ENCODE measurements around the gene MFSD12. TPM values are rescaled to one million over a fixed set of nuclear protein-coding genes. Genes with fewer than 3 reads are reported as not detected.

MFSD12 gene
- total and polyA plus RNA-seq, 2 of the 8 experiments (the other 6 are each of a cell fraction or from before 2014, with no cell fraction given) = 59.6 to 71.3 TPM

DNA sequence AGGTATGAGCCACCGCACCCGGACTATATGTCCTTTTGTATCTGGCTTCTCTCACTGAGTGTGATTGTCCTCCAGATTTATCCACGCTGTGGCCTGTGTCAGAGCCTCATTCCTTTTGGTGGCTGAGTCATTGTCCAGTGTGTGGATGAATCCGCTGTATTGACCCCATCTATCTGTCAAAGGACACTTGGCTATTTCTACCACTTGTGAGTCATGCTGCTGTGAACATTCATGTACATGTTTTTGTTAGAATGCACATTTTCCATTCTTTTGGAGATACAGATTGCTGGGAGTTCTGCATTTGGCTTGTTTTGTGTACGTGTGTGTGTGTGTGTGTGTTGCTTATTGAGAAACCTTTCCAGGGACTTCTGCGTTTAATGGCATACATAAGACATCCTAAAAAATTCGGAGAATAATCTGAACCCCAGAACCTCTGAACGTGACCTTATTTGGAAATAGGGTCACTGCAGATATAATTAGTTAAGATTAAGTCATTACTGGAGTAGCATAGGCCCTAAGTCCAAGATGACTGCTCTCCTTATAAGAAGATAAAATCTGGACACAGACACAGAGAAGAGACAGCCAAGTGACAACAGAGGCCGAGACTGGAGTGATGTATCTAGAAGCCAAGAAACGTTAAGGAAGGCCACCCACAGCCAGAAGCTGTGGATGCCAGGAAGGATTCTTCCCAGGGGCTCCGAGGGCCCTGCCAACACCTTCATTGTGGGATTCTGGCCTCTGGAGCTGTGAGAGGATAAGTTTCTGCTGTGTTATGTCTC is 23.0 kb upstream of the MFSD12 start:
- H3K18ac ChIP-seq (ENCODE audit: extremely low read depth, low read length) = no peak overlapping the region
- H3K4ac ChIP-seq (replicated peaks; ENCODE audit: insufficient read length, low read depth, low read length) = no peak overlapping the region
- peaks cover 4 to 9% (median 4%) of the 10 kb centered on the region in 4 experiments; a peak in 6 of 7 replicates for H3K27me3 ChIP-seq (replicated peaks in 1 of 4; ENCODE audit: control insufficient read depth in 3 of 4, extremely low read depth in 1 of 4, insufficient read depth in 3 of 4, low read length in 3 of 4)
- no peak overlapping the region for H2BK120ac ChIP-seq (replicated peaks; ENCODE audit: low read depth, low read length)
- H4K20me1 ChIP-seq (replicated peaks in 1 of 2; ENCODE audit: control insufficient read depth in 1 of 2, insufficient read depth in 2 of 2, low read length in 2 of 2) = peaks cover 0 to 4% of the 10 kb centered on the region in 2 experiments
- no peak overlapping the region for H3K4me3 ChIP-seq (ENCODE audit: extremely low read depth in 1 of 4, insufficient read depth in 2 of 4, low read depth in 3 of 4, low read length in 4 of 4)
- no peak for FAIRE-seq
- ChIA-PET POLR2A (ENCODE audit: partially characterized antibody) (interaction anchor here (0.7 kb wide), 1 partner anchor 38 kb away, joined by 3 read pairs; no protein-coding TSS in a partner anchor), CTCF (ENCODE audit: partially characterized antibody) (interaction anchor here (0.6 to 2.9 kb wide), 6 partner anchors 10 to 1744 kb away, joined by 3 to 13 read pairs (median 4); partner anchors contain the start of gene PLIN5)
- H3K36me3 ChIP-seq (ENCODE audit: control insufficient read depth in 2 of 4, insufficient read depth in 4 of 4, low read length in 3 of 4) = no peaks in the 10 kb centered on the region
- H3K79me2 ChIP-seq (ENCODE audit: control insufficient read depth in 1 of 2, insufficient read depth in 2 of 2, low read length in 2 of 2) = no peaks in the 10 kb centered on the region
- H4K91ac ChIP-seq (replicated peaks; ENCODE audit: insufficient read length, low read length) = no peak overlapping the region
- no peak overlapping the region for H2AFZ ChIP-seq (ENCODE audit: low read length)
- no peak overlapping the region for H2BK12ac ChIP-seq (ENCODE audit: low read depth, low read length)
- no peaks in the 10 kb centered on the region for H3K79me1 ChIP-seq (ENCODE audit: low read depth, low read length)
- H3K4me1 ChIP-seq (replicated peaks in 1 of 4; ENCODE audit: control insufficient read depth in 3 of 4, insufficient read depth in 4 of 4, low read length in 3 of 4) = peaks cover 0 to 13% (median 8%) of the 10 kb centered on the region in 4 experiments; a peak in 5 of 7 replicates
- no peak overlapping the region for H2BK20ac ChIP-seq (ENCODE audit: low read length)
- DNase-seq (ENCODE audit: low read depth in 1 of 2, low spot score in 2 of 2) = no peak
- no peak overlapping the region for H2AK5ac ChIP-seq (ENCODE audit: low read depth, low read length)
- no peak overlapping the region for H3K14ac ChIP-seq (ENCODE audit: insufficient read length)
- no peak overlapping the region for H3K23ac ChIP-seq (ENCODE audit: insufficient read length)
- peaks cover 12% of the 10 kb centered on the region; the same call in 1 of the 2 replicates for H3K23me2 ChIP-seq (ENCODE audit: low read depth, low read length)
- no peak overlapping the region; a peak in 2 of 7 replicates for H3K9ac ChIP-seq (replicated peaks in 1 of 4; ENCODE audit: extremely low read depth in 1 of 4, low read depth in 3 of 4, low read length in 3 of 4)
- H2BK5ac ChIP-seq (ENCODE audit: low read depth, low read length) = no peak overlapping the region
- H4K8ac ChIP-seq (ENCODE audit: extremely low read depth, insufficient read depth, low read length) = no peak overlapping the region
- no peak overlapping the region for H3K56ac ChIP-seq (replicated peaks; ENCODE audit: insufficient read length, low read depth, low read length)
- H2BK15ac ChIP-seq (ENCODE audit: low read length) = no peak overlapping the region
- no peaks in the 10 kb centered on the region for H3K9me3 ChIP-seq (ENCODE audit: insufficient read depth in 2 of 2, low read depth in 1 of 2, low read length in 1 of 2)
- 76% methylated on average over 11 of the region's 11 CpGs; no CpG with 5 or more reads in 1 of the 2 experiments for WGBS, 2 experiments (ENCODE audit: extremely low coverage in 1 of 2, insufficient coverage in 1 of 2, insufficient read length in 1 of 2, insufficient replicate concordance in 2 of 2, low coverage in 1 of 2, low lambda C conversion rate in 2 of 2, missing lambda C conversion rate in 1 of 2)
- H3K4me2 ChIP-seq (ENCODE audit: insufficient read depth in 1 of 2, low read depth in 2 of 2, low read length in 2 of 2) = no peak overlapping the region
- H3K27ac ChIP-seq (ENCODE audit: low read depth, low read length) = no peak overlapping the region
- H4K5ac ChIP-seq (ENCODE audit: insufficient read length, low read depth, low read length) = no peak overlapping the region
- TF ChIP-seq, protein P1, sequence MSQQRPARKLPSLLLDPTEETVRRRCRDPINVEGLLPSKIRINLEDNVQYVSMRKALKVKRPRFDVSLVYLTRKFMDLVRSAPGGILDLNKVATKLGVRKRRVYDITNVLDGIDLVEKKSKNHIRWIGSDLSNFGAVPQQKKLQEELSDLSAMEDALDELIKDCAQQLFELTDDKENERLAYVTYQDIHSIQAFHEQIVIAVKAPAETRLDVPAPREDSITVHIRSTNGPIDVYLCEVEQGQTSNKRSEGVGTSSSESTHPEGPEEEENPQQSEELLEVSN (IDR thresholded peaks at IDR 0.05) = no peak
- TF ChIP-seq SIX5 (IDR thresholded peaks at IDR 0.05; ENCODE audit: low read depth, low read length) = no peak
- no peak for TF ChIP-seq RNF2 (IDR thresholded peaks at IDR 0.05; ENCODE audit: borderline replicate concordance, low read depth, low read length, missing control alignments, poor library complexity, severe bottlenecking)
- TF ChIP-seq JUN (IDR thresholded peaks at IDR 0.05; ENCODE audit: low read depth, low read length) = no peak
- TF ChIP-seq NANOG (IDR thresholded peaks at IDR 0.05; ENCODE audit: insufficient read depth, low read depth, low read length, poor library complexity, severe bottlenecking) = no peak
- no peak for TF ChIP-seq GTF2F1 (IDR thresholded peaks at IDR 0.05; ENCODE audit: borderline replicate concordance, low read depth, low read length)
- TF ChIP-seq MAFK (IDR thresholded peaks at IDR 0.05; ENCODE audit: low read depth, low read length) = no peak
- TF ChIP-seq KDM4A (IDR thresholded peaks at IDR 0.05; ENCODE audit: low read depth, low read length, severe bottlenecking) = no peak
- TF ChIP-seq SAP30 (IDR thresholded peaks at IDR 0.05; ENCODE audit: insufficient read depth, insufficient replicate concordance, low read length) = no peak
- no peak for TF ChIP-seq RBBP5 (IDR thresholded peaks at IDR 0.05; ENCODE audit: borderline replicate concordance, low read depth, low read length)

All from H1 (cell line).